ENCODE results near the gene MFNG.

Gene MFNG

DNA sequence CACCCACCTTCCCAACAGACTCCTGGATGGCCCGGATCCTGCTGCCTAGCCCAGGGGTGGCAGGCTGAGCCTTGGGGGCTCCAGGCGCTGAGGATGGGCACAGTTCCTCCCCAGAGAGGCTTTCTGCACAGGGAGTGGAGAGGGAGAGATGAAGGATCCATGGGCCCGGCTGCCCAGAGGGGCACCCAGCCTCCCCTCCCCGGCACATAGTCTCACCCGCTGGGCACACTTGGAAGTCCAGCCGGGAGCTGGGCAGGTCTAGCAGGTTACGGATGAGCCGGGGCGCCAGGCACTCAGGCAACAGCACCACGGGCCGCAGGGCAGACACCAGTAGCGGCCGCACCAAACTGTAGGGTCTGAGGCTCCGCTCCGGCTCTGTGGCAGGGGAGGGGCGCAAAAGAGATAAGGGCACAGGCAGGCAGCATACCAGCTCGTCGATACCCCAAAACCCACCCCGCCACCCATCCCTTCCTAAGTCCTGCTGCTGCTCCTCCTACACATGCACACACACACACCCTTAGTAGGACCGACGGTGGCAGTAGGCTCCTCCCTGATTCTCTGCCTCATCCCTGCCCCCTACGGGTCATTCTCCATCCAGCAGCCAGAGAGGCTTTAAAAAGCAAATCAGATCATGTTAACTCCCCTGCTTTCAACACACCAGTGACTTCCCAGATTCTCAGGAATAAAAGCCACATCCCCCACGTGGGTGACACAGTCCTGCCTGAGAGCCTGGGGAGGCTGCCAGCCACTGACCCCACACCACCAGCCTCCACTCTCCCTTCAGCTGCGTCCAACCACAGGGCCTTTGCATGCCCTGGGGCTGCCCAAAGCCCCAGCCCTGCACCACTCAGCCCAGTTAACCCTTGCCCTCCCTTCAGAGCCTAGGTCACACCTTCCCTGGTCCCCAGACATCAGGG lies 6.5 kb upstream of the MFNG start:
- Histone ChIP-seq H3K27ac (no peak overlapping the region), H3K27me3 (peaks cover 22% of the 10 kb centered on the region), H3K4me3 (ENCODE audit: low read depth in 1 of 2, low read length in 1 of 2) (no peak overlapping the region), H3K4me1 (ENCODE audit: control insufficient read depth in 1 of 2, insufficient read depth in 1 of 2, low read depth in 1 of 2, low read length in 1 of 2) (no peaks in the 10 kb centered on the region), H3K9me3 (no peaks in the 10 kb centered on the region), H3K36me3 (no peaks in the 10 kb centered on the region)
- TF ChIP-seq, protein P1, sequence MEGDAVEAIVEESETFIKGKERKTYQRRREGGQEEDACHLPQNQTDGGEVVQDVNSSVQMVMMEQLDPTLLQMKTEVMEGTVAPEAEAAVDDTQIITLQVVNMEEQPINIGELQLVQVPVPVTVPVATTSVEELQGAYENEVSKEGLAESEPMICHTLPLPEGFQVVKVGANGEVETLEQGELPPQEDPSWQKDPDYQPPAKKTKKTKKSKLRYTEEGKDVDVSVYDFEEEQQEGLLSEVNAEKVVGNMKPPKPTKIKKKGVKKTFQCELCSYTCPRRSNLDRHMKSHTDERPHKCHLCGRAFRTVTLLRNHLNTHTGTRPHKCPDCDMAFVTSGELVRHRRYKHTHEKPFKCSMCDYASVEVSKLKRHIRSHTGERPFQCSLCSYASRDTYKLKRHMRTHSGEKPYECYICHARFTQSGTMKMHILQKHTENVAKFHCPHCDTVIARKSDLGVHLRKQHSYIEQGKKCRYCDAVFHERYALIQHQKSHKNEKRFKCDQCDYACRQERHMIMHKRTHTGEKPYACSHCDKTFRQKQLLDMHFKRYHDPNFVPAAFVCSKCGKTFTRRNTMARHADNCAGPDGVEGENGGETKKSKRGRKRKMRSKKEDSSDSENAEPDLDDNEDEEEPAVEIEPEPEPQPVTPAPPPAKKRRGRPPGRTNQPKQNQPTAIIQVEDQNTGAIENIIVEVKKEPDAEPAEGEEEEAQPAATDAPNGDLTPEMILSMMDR (IDR thresholded peaks at IDR 0.05): peak; percentile 47

DNA sequence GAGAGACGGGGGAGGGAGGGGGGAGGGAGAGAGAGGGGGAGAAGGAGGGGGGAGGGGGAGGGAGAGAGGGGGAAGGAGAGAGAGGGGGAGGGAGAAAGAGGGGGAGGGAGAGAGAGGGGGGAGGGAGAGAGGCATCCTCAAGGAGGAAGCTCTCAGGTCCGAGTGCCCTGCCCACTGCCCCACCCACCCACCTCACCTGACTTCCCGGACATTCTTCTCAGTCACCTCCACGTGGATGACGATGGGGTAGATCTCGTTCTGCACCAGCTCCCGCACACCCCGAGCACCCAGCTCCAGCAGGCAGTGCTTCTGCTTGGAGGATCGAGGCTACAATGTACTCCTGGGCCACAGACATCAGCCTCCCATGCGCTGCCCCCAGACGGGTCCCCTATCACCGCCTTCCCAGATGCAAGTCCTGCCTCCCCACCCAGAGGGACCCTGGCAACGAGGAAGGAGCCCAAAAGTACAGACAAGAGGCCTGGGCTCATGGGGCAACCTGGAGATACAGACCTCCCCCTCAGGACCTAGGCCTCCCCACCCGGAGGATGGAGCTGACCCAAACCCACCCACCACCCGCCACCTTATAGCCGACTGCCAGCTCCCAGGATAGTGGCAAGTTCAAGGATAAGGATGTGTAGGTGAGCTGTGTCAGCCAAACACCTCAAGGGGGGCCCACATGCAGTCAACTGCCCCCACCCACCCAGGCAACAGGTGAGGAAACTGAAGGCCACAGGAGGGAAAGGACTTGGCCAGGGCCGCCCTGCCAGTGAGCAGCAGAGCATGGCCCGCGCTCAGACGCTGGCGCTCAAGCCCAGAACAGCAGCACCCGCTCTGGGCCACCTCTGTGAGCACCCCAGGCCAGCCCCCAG lies 5.6 kb upstream of the MFNG start:
- no peak overlapping the region for H3K4me3 ChIP-seq (ENCODE audit: low read depth in 1 of 2, low read length in 1 of 2)
- H3K9me3 ChIP-seq: no peaks in the 10 kb centered on the region
- H3K27ac ChIP-seq: no peak overlapping the region
- H3K27me3 ChIP-seq: peaks cover 13% of the 10 kb centered on the region
- TF ChIP-seq, protein P1 (IDR thresholded peaks at IDR 0.05): no peak
- H3K36me3 ChIP-seq: no peaks in the 10 kb centered on the region
- peaks cover 3 to 4% of the 10 kb centered on the region in 2 experiments for H3K4me1 ChIP-seq (ENCODE audit: control insufficient read depth in 1 of 2, insufficient read depth in 1 of 2, low read depth in 1 of 2, low read length in 1 of 2)

DNA sequence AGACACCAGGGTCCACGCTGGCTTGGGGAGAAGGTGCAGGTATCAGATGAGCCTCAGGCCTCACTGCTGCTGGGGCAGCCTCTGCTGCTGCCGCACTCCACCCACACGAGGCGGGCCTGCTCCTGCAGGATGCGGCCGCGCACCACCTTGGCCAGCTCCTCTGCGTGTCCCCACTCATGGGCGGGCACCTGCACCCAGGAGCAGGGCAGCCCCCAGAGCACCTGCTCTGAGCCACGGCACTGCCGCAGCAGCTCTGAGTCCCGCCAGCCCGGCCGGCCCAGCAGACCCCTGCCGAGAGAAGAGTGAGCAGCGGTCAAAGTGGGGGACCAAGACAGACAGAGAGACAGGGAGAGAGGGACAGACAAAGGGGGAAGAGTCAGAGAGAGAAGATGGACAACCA lies 4.9 kb upstream of the MFNG start:
- H3K9me3 ChIP-seq: no peaks in the 10 kb centered on the region
- TF ChIP-seq, protein P1 (IDR thresholded peaks at IDR 0.05): no peak
- H3K4me1 ChIP-seq (ENCODE audit: control insufficient read depth in 1 of 2, insufficient read depth in 1 of 2, low read depth in 1 of 2, low read length in 1 of 2): peaks cover 8 to 11% of the 10 kb centered on the region in 2 experiments
- no peaks in the 10 kb centered on the region for H3K36me3 ChIP-seq
- H3K4me3 ChIP-seq (ENCODE audit: low read depth in 1 of 2, low read length in 1 of 2): no peak overlapping the region
- peaks cover 12% of the 10 kb centered on the region for H3K27me3 ChIP-seq
- H3K27ac ChIP-seq: no peak overlapping the region

DNA sequence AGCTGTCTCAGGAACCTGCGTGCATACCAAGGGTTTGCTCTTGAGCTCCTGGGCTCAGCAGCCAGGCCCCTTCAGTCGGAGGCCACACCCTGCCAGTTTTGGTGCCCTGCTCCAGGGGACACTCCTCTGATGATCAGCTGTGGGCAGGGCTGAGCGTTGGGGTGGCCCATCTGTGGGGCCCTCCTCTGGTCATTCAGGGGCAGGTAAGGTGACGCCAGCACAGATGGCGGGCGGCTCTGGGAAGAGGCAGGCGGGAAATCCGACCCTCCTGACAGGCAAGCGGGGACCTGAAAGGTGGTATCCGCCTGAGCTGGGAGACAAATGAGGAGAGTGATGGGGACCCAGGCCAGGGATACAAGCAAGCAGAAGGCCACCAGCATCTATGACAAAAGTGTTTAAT lies 3.8 kb upstream of the MFNG start:
- Histone ChIP-seq H3K27ac (no peak overlapping the region), H3K4me3 (ENCODE audit: low read depth in 1 of 2, low read length in 1 of 2) (no peak overlapping the region), H3K9me3 (no peaks in the 10 kb centered on the region), H3K36me3 (no peaks in the 10 kb centered on the region), H3K4me1 (ENCODE audit: control insufficient read depth in 1 of 2, insufficient read depth in 1 of 2, low read depth in 1 of 2, low read length in 1 of 2) (peaks cover 13 to 22% of the 10 kb centered on the region in 2 experiments), H3K27me3 (peaks cover 12% of the 10 kb centered on the region)
- TF ChIP-seq, protein P1 (IDR thresholded peaks at IDR 0.05): no peak

DNA sequence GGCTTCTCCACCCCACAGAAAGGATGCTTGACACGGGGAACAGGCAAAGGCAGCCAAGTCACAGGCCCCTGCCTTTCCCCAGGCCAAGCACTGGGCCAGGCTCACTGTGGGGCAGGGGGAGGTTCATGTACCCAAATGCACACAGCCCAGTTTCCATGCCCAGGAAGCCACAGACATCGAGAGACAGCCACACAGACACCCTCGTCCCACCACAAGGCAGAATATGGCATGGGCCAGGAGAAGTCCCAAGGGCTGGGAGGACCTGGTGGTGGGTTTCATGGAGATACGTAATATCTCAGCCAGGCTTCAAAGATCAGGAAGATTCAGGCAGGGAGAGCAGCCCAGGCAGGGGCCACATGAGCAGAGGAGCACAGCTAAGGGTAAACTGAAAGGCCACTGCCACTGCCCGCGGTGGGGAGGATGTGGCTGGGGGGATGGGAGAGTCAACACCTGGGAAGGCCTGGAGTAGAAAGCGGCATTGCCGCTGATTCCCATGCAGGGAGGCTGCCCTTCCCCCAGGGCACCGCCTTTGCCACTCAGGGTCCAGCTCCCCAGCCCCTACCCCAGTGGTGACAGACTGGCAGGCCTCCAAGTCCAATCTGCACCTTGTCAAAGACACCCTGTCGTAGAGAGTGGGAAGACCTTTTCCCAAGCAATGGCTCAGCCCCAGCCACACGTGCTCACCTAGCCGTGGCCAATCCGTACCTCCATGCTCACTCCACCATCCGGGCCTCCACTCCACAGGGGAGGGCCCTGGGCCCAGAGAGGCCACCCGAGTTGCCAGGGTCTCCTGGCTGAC lies 2.4 kb upstream of the MFNG start:
- Histone ChIP-seq H3K27me3 (peaks cover under 1% of the 10 kb centered on the region), H3K27ac (no peak overlapping the region), H3K4me1 (ENCODE audit: control insufficient read depth in 1 of 2, insufficient read depth in 1 of 2, low read depth in 1 of 2, low read length in 1 of 2) (peaks cover 25 to 37% of the 10 kb centered on the region in 2 experiments), H3K4me3 (ENCODE audit: low read depth in 1 of 2, low read length in 1 of 2) (no peak overlapping the region), H3K9me3 (no peaks in the 10 kb centered on the region), H3K36me3 (no peaks in the 10 kb centered on the region)
- TF ChIP-seq, protein P1 (IDR thresholded peaks at IDR 0.05): no peak
